Cerebellar cortex (tissue), 1 donor: ENCODE results near the gene ZBTB1.
A peak's percentile ranks its signal among the peaks of the same experiment; 100 is the strongest.

Experiments
- DNase-seq: peaks from one replicate; pipeline ENCODE4 v3.0.0-alpha.2; 2015; ENCODE audit warnings: low spot score

The ZBTB1 gene, protein sequence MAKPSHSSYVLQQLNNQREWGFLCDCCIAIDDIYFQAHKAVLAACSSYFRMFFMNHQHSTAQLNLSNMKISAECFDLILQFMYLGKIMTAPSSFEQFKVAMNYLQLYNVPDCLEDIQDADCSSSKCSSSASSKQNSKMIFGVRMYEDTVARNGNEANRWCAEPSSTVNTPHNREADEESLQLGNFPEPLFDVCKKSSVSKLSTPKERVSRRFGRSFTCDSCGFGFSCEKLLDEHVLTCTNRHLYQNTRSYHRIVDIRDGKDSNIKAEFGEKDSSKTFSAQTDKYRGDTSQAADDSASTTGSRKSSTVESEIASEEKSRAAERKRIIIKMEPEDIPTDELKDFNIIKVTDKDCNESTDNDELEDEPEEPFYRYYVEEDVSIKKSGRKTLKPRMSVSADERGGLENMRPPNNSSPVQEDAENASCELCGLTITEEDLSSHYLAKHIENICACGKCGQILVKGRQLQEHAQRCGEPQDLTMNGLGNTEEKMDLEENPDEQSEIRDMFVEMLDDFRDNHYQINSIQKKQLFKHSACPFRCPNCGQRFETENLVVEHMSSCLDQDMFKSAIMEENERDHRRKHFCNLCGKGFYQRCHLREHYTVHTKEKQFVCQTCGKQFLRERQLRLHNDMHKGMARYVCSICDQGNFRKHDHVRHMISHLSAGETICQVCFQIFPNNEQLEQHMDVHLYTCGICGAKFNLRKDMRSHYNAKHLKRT

DNA sequence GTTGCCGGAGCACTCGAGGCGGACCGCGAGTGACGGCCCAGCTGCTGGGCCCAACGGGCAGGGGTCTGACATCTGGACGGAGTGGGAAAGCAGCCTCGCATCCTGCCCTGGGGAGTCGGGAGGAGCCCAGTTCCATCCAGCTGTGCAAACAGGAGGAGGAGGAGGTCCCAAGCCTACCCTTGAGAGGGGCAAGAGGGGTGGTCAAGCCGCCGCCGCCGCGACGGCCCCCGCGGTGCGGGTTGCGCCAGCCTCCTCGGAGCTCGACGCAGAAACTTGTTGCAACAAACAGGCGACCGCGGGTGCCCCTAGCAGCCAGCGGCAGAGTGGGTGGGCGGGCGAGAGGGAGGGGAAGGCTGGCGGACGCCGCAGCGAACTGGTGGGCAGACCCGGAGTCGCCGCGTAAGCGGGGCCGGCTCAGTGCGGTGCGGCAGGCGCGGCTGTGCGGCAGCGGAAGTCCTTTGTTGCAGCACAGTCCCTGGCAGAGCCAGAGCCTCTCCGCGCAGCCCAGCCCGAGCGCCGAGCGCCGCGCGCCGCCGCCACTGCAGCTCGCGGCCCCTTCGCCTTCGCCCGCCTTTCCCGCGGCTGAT, at the start of gene ZBTB1:
Gene ZBTB1, plus strand, starts transcription at position 461 of the 587 bp plus-strand sequence. CDS start 16,735 bp downstream, outside the sequence.
- peak; percentile 70 for DNase-seq

- DNase-seq, result no peak
Measured at GRCh38 chr14:64459405-64460136, 45.0 kb upstream of the ZBTB1 start.

DNA sequence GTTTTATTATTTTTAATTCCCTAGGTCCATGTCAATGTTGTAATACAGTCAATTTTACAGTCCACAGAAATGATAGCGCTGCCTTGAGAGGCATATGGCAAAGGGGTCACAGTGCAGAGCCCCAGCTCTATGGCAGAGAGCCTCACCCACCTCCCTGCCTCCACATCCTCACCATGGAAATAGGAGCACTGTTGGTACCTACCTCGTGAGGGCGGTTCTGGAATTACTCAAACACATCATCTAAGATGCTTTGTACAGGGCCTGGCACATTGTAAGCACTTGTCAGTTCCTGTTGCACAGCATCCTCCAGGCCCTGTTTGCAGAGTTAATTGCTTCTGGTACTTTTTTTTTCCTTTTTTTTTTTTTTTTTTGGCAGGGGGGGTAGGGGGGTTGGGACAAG, 43.3 kb upstream of the ZBTB1 start:
- DNase-seq, result no peak

DNA sequence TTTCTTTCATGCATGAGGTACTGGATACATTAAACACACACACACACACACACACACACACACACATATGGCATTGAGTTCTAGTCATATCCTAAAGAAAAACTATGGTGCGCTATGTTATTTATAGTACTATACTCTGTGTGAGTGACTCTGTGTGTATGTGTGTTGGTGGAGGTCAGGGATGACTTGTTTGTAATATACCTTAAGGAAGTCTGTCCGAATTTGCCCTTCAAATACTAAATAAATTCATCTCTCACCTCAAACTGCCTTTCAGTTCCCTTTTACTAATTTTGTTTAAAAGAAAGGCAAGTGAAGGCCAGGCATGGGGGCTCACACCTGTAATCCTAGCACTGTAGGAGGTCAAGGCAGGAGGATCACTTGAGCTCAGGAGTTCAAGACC, 41.4 kb upstream of the ZBTB1 start:
- no peak for DNase-seq

- no peak for DNase-seq
Measured at GRCh38 chr14:64463873-64464272, 40.7 kb upstream of the ZBTB1 start.

DNA sequence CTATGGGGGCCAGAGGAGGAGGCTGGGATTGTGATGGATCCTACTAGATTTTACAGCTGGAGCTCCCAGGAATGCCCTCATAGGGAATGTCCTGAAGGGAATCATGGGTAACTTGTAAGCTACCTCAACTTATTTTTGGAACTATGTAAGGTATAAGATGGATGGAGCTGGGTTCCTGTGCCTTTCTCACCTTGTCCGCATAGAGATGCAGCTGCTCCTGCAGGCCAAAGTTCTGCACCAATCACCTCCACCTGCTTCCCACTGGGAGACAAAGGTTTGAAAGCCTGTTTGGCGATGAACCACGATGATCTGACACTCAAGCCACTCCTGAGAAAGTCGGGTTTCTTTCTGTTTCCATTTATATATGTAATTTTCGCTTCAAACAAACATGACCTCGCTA, 39.9 kb upstream of the ZBTB1 start:
- DNase-seq, result peak; percentile 27

GRCh38 chr14:64465191-64465822, 39.3 kb upstream of the ZBTB1 start, which contains the start of gene AKAP5:
TSS of gene AKAP5 (plus strand) at chr14:64465499. CDS start at chr14:64468395, 2,896 bp downstream.
- DNase-seq, result peak; percentile 36

DNA sequence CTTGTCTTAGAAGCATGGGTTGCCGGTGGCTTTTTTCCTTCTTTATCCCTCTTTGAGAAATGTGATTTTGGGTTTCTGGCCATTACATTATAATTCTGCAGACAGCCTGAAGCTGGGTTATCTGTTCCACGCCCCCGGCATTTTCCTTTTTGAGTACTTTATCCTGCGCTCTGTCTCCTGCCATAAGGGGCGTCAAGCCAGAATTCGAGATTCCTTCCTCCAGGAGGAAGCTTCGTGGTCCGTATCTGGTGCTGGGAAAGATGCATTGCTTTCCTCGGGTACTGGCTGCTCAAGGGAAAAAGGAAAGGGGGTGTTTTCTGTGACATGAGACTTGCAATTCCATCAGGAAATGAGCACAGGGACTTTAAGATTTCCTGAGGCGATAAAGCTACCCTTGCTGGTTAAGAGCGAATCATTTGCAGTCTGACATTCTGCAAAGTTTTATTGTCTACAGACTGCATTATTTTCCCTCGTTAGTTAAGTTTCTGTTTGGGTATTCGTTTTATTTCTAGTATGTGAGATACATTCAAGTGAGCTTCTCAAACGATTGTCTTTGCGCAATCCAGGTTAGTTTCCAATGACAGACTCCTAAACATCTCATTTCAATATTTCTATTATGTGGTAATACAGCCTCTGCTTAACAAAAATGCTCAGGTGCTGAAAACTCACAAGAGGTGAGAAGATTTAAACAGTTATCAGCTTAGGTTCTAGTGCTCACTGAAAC, 38.6 kb upstream of the ZBTB1 start:
- peak; percentile 75 for DNase-seq

DNA sequence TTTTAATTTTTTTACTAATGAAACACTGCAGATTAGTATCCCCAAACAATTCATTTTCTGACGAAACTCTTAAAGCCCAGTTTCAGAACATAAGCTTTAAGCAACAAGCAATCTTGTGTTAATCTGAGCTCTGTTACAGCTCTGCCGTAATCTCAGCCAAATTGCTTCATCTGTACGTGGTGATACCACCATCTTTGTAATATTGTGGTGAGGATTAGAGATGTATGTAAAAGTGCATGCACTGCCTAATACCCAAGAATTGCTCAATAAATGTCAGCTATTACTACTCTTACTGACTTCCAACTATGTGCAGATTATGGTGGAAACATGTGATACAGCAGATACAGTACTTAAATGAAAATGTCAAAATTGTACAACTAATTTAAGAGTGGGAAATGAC, 37.5 kb upstream of the ZBTB1 start:
- DNase-seq, result no peak

- no peak for DNase-seq
Measured at GRCh38 chr14:64467566-64467965, 37.0 kb upstream of the ZBTB1 start.

DNA sequence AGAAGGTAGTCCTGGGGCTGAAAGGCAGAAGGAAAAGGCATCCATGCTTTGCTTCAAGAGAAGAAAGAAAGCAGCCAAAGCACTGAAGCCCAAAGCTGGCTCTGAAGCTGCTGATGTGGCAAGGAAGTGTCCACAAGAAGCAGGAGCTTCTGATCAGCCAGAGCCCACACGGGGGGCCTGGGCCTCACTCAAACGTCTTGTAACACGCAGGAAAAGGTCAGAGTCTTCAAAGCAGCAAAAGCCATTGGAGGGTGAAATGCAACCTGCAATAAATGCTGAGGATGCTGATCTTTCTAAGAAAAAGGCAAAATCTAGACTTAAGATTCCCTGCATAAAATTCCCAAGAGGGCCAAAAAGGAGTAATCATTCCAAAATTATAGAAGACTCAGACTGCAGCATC, 36.1 kb upstream of the ZBTB1 start:
- no peak for DNase-seq

GRCh38 chr14:64474041-64474440, 30.5 kb upstream of the ZBTB1 start:
- DNase-seq, result no peak

- no peak for DNase-seq
Measured at GRCh38 chr14:64474698-64475097, 29.9 kb upstream of the ZBTB1 start.

GRCh38 chr14:64475585-64476273, 28.8 kb upstream of the ZBTB1 start:
- no peak for DNase-seq

GRCh38 chr14:64476438-64476837, 28.1 kb upstream of the ZBTB1 start:
- DNase-seq, result no peak

GRCh38 chr14:64478634-64479250, 25.8 kb upstream of the ZBTB1 start:
- peak; percentile 63 for DNase-seq

DNA sequence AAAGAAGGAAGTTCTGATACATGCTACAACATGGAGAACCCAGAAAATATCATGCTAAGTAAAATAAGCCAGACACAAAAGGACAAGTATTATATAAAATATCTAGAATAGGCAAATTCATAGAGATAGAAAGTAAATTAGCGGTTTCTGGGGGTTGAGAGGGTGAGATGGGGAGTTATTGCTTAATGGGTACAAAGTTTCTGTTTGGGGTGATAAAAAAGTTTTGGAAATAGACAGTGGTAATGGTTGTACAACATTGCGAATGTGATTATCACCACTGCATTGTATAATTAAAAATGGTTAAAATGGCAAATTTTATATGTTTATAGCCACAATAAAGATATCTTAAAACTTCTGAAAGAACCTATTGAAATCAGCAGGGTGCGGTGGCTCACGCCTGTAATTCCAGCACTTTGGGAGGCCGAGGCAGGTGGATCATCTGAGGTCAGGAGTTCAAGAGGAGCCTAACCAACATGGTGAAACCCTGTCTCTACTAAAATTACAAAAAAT, 15.9 kb upstream of the ZBTB1 start:
- no peak for DNase-seq

- DNase-seq, result no peak
Measured at GRCh38 chr14:64491637-64492036, 12.9 kb upstream of the ZBTB1 start.

- no peak for DNase-seq
Measured at GRCh38 chr14:64493455-64493854, 11.1 kb upstream of the ZBTB1 start.

DNA sequence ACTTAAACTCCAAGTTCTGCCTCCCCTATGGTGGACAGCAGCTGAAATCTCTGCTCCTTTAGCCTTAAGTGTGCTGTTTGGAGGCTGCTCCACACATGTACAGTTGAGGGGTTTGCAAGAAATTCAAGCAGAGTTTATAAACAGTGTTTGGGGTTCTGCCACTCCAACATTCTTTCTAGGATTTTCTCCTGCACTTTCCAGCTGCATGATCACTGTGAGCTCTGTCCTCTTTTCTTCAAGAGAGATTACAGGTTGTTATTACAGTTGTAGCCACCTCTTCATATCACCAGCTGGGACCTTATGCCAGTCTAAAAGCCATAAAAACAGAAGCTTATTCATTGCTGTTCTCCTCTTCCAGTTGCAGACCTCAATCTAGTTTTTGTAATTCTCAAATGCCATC, 9.3 kb upstream of the ZBTB1 start:
- DNase-seq, result no peak
